SU-DHL-6 (cell line): ENCODE measurements around the gene HACL1.
"Not testable (repeated sequence)": the region's sequence is repeated elsewhere in the genome, so short reads cannot be mapped to it uniquely, and the experiment has no call there.

Experiments
- H2AFZ ChIP-seq: fragments of 200-600 bp; sonication (generic); 2 replicates; pipeline ENCODE4 v1.6.1; 2014; ENCODE audit warnings: low read depth, mild to moderate bottlenecking, moderate library complexity, mixed read lengths, antibody characterized with exemption, low read length; ENCODE audit not compliant: severe bottlenecking
- H3F3A ChIP-seq: fragments of 200-600 bp; shearing (Covaris generic); 2 replicates; pipeline ENCODE4 v1.6.0; 2016; ENCODE audit warnings: antibody characterized with exemption, mild to moderate bottlenecking; ENCODE audit not compliant: insufficient read depth
- H3K27ac ChIP-seq: fragments of 200-600 bp; sonication (generic); 2 replicates; pipeline ENCODE4 v1.5.1; 2016; ENCODE audit warnings: low read depth, mild to moderate bottlenecking, low read length, moderate library complexity, mixed read lengths
- H3K27me3 ChIP-seq: fragments of 200-600 bp; sonication (generic), shearing (Covaris generic); 2 replicates; pipeline ENCODE4 v1.6.0; 2014; ENCODE audit warnings: mild to moderate bottlenecking, low read length
- H3K36me3 ChIP-seq: fragments of 200-600 bp; sonication (generic); 2 replicates; pipeline ENCODE4 v1.6.1; 2014; ENCODE audit warnings: mild to moderate bottlenecking, low read length, mixed read lengths
- H3K4me2 ChIP-seq: fragments of 300-600, 200-600 bp; shearing (Covaris generic), sonication (generic); 2 replicates; pipeline ENCODE4 v1.6.0; 2014; ENCODE audit warnings: low read length, low read depth, mild to moderate bottlenecking; ENCODE audit not compliant: poor library complexity, severe bottlenecking
- H3K4me3 ChIP-seq: fragments of 200-600 bp; sonication (generic); 2 replicates; pipeline ENCODE4 v1.5.1; 2014; ENCODE audit warnings: antibody characterized with exemption, low read length, mild to moderate bottlenecking, mixed read lengths; ENCODE audit not compliant: insufficient read depth, poor library complexity, severe bottlenecking
- H3K79me2 ChIP-seq: fragments of 200-600 bp; sonication (generic); 2 replicates; pipeline ENCODE4 v1.6.1; 2014; ENCODE audit warnings: mild to moderate bottlenecking, low read length, moderate library complexity; ENCODE audit not compliant: insufficient read depth
- H3K9ac ChIP-seq: fragments of 200-600 bp; sonication (generic); 2 replicates; pipeline ENCODE4 v1.7.0; 2014; ENCODE audit warnings: mild to moderate bottlenecking, low read length
- H3K9me2 ChIP-seq: fragments of 200-600 bp; sonication (generic); replicated peaks from 2 replicates; pipeline ENCODE4 v1.6.1; 2014; ENCODE audit warnings: low read length; ENCODE audit not compliant: insufficient read depth
- H3K9me3 ChIP-seq: fragments of 200-600 bp; sonication (generic); 2 replicates; pipeline ENCODE4 v1.6.1; 2014; ENCODE audit warnings: low read length, mixed read lengths; ENCODE audit not compliant: insufficient read depth
- H4K20me1 ChIP-seq: fragments of 200-600 bp; sonication (generic); 2 replicates; pipeline ENCODE4 v1.6.1; 2014; ENCODE audit warnings: low read depth, mild to moderate bottlenecking, antibody characterized with exemption, low read length, moderate library complexity, mixed read lengths
- EZH2phosphoT487 ChIP-seq: fragments of 200-600 bp; sonication (generic), shearing (Covaris generic); conservative IDR thresholded peaks from 2 replicates; pipeline ENCODE4 v1.6.1; 2018; ENCODE audit warnings: mild to moderate bottlenecking, antibody characterized with exemption, low read length, moderate library complexity, mixed read lengths
- TF ChIP-seq, protein P1 (sequence below): fragments of 200-600 bp; sonication (generic); IDR thresholded peaks from one replicate; pipeline ENCODE4 v1.5.1; 2017; ENCODE audit warnings: antibody characterized with exemption, mild to moderate bottlenecking, low read length, moderate library complexity; ENCODE audit not compliant: insufficient read depth, poor library complexity, severe bottlenecking

HACL1 gene

DNA sequence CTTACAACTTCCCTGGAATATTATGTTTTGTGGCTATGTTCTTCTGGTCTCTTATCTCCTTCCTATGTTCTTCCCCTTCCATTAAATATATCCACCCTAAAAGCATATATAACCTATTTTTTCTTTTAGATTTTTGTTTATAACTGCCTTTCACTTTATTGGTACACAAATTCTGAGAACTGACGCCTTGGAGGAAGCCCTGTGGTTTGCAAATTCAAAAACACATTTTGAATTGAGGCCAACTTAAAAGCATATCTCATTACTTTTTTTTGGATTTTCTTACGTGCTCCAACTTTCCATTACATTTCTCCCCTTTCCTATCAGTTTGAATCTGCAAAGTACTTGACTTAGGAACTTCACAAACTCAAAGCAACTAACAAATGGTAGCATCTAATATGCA is 64.5 kb downstream of the HACL1 start:
- no peaks in the 10 kb centered on the region for H3K9me2 ChIP-seq
- H3K9me3 ChIP-seq = no peaks in the 10 kb centered on the region
- H2AFZ ChIP-seq = no peak overlapping the region
- no peak overlapping the region for H3K27ac ChIP-seq
- TF ChIP-seq EZH2phosphoT487 = no peak
- TF ChIP-seq, protein P1, sequence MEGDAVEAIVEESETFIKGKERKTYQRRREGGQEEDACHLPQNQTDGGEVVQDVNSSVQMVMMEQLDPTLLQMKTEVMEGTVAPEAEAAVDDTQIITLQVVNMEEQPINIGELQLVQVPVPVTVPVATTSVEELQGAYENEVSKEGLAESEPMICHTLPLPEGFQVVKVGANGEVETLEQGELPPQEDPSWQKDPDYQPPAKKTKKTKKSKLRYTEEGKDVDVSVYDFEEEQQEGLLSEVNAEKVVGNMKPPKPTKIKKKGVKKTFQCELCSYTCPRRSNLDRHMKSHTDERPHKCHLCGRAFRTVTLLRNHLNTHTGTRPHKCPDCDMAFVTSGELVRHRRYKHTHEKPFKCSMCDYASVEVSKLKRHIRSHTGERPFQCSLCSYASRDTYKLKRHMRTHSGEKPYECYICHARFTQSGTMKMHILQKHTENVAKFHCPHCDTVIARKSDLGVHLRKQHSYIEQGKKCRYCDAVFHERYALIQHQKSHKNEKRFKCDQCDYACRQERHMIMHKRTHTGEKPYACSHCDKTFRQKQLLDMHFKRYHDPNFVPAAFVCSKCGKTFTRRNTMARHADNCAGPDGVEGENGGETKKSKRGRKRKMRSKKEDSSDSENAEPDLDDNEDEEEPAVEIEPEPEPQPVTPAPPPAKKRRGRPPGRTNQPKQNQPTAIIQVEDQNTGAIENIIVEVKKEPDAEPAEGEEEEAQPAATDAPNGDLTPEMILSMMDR = no peak
- H3K36me3 ChIP-seq = no peaks in the 10 kb centered on the region
- H3K4me2 ChIP-seq = no peak overlapping the region
- no peak overlapping the region for H3K9ac ChIP-seq
- no peaks in the 10 kb centered on the region for H3K27me3 ChIP-seq
- H3F3A ChIP-seq = no peaks in the 10 kb centered on the region
- no peak overlapping the region for H3K4me3 ChIP-seq
- no peaks in the 10 kb centered on the region for H3K79me2 ChIP-seq
- H4K20me1 ChIP-seq = no peaks in the 10 kb centered on the region

DNA sequence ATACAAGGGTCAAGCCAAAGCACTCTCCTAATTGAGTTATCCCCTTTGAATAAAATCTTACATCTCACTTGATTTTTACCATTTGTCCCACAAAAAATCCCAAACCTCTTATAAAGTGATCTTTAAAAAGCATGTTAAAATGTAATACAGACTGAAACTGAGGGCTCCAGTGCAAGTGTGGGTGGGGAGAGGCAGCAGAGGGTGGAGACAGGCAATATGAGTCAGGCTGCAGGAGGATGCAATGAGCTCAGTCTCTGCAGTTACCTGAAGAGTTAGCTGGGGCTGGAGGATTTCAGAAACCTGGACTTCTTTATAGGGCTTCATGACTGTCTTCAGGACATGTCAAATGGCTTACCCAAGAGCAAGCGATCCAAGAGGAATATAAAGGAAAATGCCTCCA is 65.6 kb downstream of the HACL1 start:
- no peaks in the 10 kb centered on the region for H4K20me1 ChIP-seq
- H3K4me3 ChIP-seq = no peak overlapping the region
- TF ChIP-seq, protein P1 = no peak
- no peak for TF ChIP-seq EZH2phosphoT487
- H3K9ac ChIP-seq = no peak overlapping the region
- H3K27me3 ChIP-seq = no peaks in the 10 kb centered on the region
- no peak overlapping the region for H3K4me2 ChIP-seq
- H3K9me2 ChIP-seq = no peaks in the 10 kb centered on the region
- no peak overlapping the region for H2AFZ ChIP-seq
- no peak overlapping the region for H3K27ac ChIP-seq
- H3K9me3 ChIP-seq = no peaks in the 10 kb centered on the region
- no peaks in the 10 kb centered on the region for H3F3A ChIP-seq
- no peaks in the 10 kb centered on the region for H3K36me3 ChIP-seq
- no peaks in the 10 kb centered on the region for H3K79me2 ChIP-seq

DNA sequence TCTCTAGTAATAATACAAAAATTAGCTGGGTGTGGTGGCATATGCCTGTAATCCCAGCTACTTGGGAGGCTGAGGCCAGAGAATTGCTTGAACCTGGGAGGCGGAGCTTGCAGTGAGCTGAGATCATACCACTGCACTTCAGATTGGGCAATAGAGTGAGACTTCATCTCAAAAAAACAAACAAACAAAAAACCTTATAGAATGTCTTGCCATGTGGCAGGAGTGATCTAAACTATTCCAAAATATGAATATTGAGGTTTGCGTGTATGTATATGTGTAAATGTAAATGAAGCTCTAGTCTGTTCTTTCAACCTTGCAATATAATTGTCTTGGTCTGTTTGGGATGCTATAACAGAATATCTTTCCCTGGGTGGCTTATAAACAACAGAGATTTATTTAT is 68.8 kb downstream of the HACL1 start:
- H3K36me3 ChIP-seq, H3K79me2 ChIP-seq, H2AFZ ChIP-seq, H3K27me3 ChIP-seq, H3K9me3 ChIP-seq, H3K4me2 ChIP-seq, H3K9me2 ChIP-seq, H4K20me1 ChIP-seq, H3K27ac ChIP-seq, H3K9ac ChIP-seq, H3K4me3 ChIP-seq, H3F3A ChIP-seq: not testable (repeated sequence)

DNA sequence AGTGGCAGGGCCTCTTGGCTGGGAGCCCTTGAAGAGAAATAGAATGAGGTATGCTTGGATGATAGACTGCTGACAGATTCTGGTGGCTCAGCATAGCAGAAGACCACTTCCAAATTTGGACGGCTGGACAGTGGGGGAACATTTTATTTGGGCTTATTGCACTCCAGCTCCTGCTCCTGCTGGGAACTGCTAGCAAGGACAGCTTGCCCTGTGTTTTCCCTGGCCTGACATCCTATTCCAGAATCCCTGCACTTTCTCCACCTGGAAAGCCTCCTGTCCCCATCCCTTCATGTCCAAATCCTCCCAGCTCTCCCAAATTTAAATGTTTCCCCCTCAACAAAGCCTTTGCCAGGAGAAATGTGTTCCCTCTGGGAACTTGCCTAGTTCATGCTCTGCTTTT is 70.0 kb downstream of the HACL1 start:
- no peaks in the 10 kb centered on the region for H4K20me1 ChIP-seq
- no peak overlapping the region for H3K4me3 ChIP-seq
- H3K79me2 ChIP-seq = no peaks in the 10 kb centered on the region
- no peak overlapping the region for H3K4me2 ChIP-seq
- H3K9me2 ChIP-seq = no peaks in the 10 kb centered on the region
- H3K27me3 ChIP-seq = no peaks in the 10 kb centered on the region
- no peak overlapping the region for H3K27ac ChIP-seq
- TF ChIP-seq EZH2phosphoT487 = no peak
- TF ChIP-seq, protein P1 = no peak
- no peaks in the 10 kb centered on the region for H3K36me3 ChIP-seq
- H2AFZ ChIP-seq = no peak overlapping the region
- no peaks in the 10 kb centered on the region for H3K9me3 ChIP-seq
- no peak overlapping the region for H3K9ac ChIP-seq
- H3F3A ChIP-seq = no peaks in the 10 kb centered on the region
